Smooth muscle cell of the brain vasculature (primary cell): Measurements from ENCODE around the gene SPCS2.
"Not testable (repeated sequence)": the region's sequence is repeated elsewhere in the genome, so short reads cannot be mapped to it uniquely, and the experiment has no call there.

Experiments used
- DNase-seq: peaks from one replicate; pipeline ENCODE4 v3.0.0-alpha.2; 2012; ENCODE audit warnings: low read depth, low spot score

The SPCS2 gene

DNA sequence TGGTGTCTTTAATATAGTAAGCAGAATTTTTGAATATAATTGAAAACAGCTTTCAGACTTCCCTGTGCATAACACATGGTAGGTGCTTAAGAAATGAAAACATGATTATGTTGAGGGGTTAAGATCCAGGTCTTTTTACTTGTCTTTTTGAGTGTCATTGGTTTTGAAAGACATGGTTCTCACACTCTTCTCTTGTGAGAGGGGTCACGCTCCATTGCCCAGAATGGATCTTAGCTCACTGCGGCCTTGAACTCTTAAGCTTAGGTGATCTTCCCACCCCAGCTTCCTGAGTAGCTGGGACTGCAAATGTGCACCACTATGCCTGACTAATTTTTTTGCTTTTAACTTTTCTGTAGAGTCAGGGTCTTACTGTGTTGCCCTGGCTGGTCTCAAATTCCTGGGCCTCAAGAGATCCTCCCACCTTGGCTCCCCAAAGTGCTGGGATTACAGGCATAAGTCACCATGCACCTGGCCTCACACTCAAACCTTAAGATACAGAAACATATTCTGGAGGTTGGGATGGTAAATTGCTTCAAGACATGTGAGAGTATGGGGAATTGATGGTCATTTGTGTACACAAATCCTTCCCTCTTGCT lies 1.4 kb downstream of the SPCS2 start:
- no peak for DNase-seq

DNA sequence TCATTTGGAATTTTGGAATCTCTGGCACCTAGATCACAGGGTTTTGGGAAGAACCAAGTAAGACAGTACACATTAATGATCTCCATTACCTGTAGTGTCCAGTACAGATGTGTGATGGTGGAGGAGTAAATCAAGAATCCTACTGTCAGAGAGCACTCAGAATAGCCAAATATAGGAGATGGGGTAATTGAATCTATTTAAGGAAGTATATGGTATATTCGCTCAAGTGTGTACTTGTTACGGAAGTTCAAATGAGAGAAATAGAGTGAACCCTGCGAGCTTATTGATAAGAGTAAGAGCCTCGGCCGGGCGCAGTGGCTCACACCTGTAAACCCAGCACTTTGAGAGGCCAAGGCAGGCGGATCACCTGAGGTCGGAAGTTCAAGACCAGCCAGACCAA lies 2.2 kb downstream of the SPCS2 start:
- no peak for DNase-seq

DNA sequence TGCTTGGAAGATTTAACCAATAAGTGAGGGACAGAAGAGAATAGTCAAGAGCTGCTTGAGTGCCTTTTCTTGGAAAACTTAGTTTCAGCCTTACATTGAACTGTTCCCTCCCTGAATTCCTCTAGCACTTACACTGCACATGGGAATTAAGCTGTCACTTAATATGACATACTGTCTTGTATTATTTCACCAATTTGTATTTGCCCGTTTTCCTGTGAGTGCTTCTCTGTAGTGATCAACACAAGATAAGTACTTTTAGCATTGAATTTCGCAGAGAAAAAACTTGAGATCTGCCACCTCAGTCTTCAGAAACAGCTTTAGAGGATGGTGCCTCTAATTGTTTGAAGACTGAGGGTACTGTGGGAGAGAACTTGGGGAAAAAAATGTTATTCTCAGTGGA lies 3.7 kb downstream of the SPCS2 start:
- no peak for DNase-seq

DNA sequence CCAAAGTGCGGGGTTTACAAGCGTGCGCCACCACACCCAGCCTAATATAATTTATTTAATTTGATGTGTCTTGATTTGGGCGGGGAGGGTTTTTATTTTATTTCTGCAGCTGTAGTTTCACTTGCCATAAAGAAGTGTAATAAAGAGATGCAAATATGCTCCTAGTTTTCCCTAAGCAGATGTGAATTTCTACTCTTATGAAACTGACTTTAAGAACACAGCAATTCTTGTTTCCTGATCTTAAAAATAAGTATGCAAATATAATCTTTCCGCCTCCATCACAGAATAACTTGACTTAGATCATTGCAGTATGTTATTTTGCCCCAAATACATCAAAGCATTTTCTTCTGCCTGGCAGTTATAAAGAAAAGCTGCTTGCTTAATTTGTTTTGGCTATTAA lies 4.4 kb downstream of the SPCS2 start:
- DNase-seq: no peak

DNA sequence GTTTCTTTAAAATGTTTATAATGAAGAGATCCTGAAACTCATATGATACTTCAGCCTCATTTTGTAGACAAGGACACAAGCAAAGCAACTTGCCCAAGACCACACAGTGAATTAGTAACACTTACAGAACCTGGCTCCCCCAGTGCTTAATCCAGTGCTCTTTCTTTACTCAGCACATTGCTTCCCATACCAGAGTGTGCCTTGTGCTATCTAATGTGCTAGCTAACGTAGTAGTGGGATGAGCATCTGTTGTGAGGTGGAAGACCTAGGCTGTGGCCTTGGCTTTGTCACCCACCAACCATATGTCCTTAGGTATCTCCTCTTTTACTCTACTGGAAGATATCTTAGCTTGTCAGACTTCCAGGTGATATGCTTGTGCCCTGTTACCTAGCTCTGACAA lies 5.1 kb downstream of the SPCS2 start:
- no peak for DNase-seq

DNA sequence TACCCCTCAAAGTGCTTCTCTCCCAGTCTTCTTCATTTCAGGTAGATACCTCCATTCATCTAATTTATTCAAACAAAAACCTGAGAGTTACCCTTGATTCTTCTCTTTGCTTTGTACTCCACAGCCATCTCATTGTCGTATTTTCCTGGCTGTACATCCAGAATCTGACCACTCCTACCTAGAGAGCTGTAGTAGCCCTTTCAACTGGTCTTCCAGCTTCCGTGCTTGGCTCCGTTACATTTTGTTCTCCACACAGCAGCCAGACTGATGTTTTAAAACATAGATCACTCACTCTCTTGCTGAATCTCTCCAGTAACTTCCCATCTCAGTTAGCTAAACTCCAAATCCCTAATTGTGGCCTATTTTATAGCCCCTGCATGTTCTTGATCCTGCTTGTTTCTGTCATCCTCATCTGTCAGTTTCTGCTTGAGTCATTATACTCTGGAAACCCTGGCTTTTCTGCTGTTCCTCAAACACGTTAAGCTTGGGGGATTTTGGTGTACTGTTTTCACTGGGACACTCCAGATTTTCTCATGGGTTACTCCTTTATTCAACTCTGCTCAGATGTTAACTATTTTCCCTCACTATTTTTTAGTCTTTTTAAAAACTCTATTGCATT lies 7.4 kb downstream of the SPCS2 start:
- no peak for DNase-seq

DNA sequence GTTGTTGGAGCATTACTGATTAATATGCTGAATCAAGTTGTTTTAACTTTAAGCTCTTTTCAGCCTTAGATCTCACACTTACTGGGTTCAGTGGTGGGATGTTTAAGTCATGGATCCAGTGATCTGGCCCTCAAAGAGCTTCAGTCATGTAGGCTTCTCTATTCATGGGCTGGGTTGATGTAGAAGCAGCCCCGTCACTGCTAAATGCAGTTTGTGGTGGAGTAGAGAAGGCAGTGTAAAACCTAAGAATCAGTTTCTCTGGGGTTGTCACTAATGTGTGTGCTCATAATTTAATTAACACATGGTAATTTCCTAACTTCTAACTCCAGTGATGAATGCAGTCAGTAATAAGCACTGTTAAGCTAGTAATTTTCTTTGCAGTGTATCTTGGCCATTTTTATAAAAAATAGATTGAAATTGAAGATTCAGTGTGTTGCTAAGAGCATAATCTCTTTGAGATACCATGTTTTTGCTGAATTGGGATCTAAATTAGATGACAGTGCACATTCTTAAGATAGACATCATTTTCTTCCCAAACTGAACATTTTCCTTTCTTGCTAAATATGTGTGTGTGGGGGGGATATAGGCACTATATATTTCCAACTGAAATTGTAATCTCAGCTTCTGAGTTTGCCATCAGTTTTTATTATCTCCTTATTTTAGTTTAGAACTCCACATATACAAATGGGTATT lies 9.0 kb downstream of the SPCS2 start:
- DNase-seq: no peak

DNA sequence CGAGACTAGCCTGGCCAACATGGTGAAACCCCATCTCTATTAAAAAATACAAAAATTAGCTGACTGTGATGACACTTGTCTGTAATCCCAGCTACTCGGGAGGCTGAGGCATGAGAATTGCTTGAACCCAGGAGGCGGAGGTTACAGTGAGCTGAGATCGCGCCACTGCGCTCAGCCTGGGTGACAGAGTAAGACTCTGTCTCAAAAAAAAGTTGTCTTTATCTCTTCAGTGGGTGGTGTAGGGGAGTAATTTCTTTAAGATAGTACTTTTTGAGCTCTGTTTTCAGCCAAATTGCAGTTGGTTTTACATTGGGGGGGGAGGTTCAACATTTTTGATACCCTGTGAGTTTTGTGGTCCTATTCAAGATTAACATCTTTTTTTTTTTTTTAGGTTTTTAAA lies 11.1 kb downstream of the SPCS2 start:
- DNase-seq: not testable (repeated sequence)

DNA sequence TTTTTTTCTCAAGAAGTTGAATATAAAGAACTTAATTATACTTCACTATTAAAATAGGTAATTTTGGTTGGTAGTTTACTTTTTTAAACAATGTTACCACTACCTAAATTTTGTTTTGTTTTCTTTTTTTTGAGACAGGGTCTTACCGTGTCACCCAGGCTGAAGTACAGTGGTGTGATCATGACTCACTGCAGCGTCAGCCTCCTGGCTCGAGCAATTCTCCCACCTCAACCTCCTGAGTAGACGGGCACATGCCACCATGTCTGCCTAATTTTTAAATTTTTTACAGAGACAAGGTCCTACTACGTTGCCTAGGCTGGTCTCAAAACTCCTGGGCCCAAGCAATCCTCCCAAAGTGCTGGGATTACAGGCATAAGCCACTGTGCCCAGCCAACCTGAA lies 17.6 kb downstream of the SPCS2 start:
- DNase-seq: no peak

DNA sequence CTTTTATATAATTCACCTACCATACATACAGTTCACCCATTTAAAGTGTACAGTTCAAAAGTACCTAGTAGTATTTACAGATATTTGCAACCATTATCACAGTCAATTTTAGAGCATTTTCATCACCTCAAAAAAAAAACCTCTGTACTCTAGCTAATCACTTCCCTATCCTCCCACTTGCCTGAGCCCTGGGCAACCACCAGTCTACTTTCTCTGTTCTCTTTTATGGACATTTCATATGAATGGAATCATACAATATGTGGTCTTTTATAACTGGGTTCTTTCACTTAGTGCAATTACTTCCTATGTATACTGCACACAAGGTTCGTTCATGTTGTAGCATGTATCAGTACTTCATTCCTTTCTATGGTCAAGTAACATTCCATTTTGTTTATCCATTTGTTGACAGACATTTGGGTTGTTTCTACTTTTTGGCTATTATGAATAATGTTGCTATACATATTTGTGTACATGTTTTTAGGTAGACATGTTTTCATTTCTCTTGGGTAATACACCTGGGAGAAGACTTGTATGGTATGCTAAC lies 21.9 kb downstream of the SPCS2 start:
- DNase-seq: no peak

DNA sequence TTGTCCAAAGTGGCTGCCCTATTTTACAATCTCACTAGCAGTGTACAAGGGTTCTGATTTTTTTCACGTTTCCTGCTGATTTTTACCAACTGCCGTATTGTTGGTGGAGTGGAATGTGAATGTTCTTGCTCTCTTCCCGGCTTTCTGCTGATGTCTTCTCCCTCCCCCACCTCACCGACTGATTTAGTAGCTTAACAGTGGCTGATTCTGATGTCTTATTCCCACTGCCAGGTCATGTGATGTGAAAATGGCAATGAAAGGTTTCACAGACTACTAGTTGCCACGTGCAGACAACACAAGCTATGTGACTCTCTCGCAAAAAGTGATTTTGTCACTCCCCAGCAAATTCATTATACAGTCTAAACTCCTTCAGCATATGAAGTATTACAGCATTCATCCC lies 22.4 kb downstream of the SPCS2 start:
- no peak for DNase-seq

DNA sequence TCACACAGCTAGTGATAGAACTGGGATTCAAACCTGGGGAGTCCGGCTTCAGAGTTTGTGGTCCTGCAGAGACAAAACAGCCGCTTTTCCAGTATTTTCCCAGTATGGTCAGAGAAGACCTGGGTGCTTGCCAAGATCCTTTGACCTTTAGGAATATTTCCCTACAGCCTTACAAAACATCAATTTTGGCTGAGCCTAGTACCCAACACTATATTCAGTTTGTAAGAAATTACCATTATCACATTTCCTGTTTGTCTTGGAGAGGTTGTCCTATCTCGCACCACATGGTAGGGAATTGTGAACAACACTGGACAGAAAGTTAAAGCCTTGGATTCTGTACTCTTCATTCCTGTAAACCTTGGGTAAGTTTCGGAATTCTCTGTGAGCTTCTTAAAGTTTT lies 29.0 kb downstream of the SPCS2 start:
- DNase-seq: no peak

DNA sequence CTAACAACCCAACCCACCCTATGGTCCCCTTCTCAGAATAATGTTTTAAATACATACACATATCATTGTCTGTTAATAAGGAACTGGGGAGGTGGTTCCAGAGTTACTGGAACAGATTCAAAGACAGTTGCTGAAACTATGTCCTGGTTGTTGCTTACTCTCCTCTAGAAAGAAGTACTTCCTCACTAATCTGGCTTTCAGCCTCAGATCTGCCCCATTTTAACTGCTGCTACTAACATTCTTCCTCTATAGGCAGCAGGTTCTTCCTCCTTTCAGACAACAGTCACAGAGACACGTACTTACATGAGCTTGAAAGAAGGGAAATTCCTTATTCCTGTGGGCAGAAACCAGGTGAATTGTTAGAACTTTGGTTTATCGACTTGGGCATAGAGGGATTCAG lies 31.6 kb downstream of the SPCS2 start:
- DNase-seq: no peak

DNA sequence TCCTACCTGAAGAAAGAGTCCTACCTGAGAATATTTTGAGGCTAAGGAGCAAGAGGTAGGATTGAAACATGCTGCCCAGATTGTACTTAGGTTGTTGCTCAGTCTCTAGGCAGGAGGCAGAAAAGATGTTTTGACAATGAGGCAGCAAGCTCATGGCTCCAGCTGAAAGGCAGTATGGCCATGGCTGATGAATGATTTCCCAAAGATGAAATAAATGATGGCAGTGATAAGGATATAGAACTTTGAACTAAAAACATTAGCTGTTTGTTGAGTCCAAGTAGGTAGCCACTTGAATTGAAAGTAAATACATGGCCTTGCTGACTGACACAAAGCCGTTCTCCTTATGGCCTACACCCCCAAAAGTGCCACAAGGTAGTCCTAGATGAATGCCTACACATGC lies 32.8 kb downstream of the SPCS2 start:
- DNase-seq: no peak

DNA sequence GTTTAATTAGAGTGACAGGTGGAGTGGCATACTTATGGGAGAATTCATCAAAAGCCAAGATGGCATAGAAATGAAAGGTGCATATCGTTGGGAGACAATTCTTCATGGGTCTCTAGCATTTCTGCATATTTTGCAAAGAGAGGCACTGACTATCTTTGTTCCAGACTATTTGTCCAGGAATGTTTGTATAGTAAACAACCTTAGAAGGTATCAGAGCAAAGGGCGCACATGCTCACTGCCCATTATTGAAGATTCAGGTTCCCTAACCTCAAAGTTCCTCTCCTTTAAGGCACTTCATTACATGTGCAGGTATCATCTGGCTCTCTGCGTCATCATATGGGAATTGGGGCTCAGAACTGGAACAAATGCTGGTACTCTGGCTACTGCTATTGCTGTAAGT lies 35.0 kb downstream of the SPCS2 start:
- DNase-seq: no peak

DNA sequence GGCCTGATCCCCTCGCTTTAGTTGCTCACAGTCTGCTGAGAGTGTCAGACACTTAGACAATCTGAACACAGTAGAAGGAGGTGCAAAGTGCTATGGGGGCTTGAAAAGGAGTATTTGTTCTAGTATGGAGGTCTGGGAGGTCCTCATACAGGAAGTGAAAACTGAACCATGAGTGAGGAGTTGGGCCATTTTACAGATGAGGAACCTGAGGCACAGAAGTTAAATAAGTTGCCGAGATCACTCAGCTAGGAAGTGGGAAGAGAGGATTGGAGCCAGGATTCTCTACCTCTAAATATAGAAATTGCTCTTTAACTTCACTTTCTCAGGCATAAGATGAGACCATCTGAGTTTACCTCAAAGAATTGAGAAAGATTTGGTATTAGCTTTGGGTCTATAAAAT lies 35.7 kb downstream of the SPCS2 start:
- no peak for DNase-seq

DNA sequence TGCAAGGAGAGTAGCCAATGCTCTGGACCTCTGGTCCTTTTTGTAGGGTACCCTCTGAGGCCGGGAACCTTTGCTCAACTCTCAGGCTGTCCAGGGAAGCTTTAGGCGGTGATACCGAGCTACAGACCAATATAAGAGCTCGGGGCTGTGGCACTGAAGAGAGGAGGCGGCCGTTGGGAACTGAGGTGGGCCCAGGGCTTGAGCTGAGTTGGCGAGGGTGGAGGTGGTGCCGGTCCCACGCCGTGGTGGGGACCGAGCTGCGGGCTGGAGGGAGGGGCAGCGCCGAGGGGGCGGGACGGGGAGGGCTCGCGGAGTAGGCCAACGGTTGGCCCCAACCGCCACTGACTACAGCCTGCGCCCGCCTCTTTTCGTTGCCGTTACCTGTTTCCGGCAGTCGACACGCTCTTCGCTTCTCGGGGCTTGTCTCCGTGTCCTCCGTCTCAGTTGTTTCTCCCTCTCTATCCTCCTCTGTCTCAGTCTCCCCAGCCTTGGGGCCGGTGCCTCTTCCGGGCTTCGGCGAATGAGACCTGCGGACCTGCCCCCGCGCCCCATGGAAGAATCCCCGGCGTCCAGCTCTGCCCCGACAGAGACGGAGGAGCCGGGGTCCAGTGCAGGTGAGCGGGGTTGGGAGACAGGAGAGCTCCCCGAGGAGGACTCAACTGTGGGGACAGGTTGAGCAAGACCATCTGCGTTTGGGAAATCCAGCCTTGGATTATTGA lies 39.6 kb downstream of the SPCS2 start, which contains the start of gene NEU3:
Gene NEU3 (plus strand): TSS at position 393 of the 719 bp plus-strand sequence. CDS start 128 bp downstream, at position 521.
- DNase-seq: peak; percentile 23

DNA sequence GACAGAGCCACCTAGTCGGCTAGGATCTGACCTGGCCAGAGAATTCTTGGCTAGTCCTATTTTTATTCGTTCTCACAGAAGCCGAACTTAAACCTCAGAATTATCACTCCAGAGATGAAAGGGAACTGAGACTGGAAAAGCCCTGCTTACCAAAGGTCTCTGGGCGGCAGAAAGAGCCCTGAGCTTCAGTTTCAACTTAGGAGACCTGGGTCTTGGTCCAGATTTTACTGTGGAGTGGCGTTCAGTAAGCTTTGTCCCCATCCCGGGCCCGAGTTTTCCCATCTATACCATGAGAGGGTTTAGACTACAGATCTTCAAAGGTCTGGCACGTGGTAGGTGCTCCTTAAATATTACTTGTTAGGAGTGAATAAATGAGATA lies 40.2 kb downstream of the SPCS2 start:
- DNase-seq: no peak

DNA sequence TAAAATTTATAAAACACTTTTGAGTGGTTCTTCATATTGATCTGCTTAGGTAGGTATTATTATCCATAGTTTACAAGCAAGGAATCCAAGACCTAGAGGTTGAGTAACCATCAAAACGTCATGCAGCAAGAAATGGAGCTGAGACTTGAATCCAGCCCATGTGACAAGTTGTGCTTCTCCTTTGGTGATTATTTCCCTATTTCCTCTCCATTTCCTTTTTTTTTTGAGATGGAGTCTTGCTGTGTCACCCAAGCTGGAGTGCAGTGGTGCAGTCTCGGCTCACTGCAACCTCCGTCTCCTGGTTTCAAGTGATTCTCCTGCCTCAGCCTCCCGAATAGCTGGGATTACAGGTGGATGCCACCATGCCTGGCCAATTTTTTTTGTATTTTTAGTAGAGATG lies 41.1 kb downstream of the SPCS2 start:
- not testable (repeated sequence) for DNase-seq

DNA sequence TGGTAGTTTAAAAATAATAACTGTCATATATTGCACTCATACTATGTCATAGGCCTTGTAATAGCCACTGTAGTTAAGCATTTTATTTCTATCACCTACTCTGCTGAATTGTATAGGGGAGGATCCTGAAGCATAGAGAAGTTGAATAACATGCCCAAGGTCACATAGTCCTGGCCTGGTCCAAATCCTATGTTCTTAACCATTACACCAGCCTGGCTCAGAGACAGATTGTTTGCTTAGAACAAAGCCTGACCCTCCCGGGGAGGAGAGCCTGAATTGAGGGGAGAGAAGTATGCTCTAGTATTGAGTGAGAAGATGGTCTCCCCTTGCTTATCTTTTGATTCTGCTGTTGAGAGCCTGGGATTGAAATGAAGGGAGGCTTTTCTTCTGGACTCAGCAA lies 41.9 kb downstream of the SPCS2 start:
- no peak for DNase-seq

DNA sequence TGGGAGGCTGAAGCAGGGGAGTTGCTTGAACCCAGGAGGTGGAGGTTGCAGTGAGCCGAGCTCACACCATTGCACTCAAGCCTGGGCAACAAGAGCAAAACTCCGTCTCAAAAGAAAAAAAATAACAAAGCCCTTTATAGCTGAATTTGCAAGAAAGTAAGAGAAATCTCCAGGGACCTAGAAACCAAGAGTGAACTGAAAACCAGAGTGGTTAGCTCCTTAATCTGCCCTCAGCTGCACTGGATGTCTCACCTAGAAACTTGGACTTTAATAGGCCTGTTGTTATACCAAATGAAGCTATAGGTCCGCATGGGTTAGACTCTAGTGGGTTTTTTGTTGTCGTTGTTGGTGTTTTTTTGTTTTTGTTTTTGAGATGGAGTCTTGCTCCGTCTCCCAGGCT lies 43.8 kb downstream of the SPCS2 start:
- DNase-seq: no peak

DNA sequence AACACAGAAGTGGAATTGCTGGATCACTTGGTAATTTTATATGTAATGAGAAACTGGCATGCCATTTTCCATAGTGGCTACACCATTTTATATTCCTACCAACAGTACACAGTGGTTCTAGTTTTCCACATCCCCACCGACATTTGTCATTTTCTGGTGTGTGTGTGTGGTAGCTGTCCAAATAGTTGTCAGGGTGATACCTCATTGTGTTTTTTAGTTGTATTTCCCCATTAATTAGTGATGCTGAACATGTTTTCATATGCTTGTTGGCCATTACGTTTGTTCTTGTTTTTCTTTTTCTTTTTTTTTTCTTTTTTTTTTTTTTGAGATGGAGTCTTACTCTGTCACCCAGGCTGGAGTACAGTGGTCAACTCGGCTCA lies 51.9 kb downstream of the SPCS2 start:
- no peak for DNase-seq
